Activated T-helper 1 cell treated with anti-CD3 and anti-CD28 coated beads, Interleukin-2, amount 50 U/mL, for 16 hours (primary cell): ENCODE measurements around the gene ZNF324B.
"Not testable (repeated sequence)": the region's sequence is repeated elsewhere in the genome, so short reads cannot be mapped to it uniquely, and the experiment has no call there.

Source experiments
- DNase-seq, 2 donors: peaks; one replicate each; pipeline ENCODE4 v3.0.0-alpha.2; 2020; ENCODE audit warnings: low read depth in 1 of 2, low spot score in 1 of 2

ZNF324B gene

DNA sequence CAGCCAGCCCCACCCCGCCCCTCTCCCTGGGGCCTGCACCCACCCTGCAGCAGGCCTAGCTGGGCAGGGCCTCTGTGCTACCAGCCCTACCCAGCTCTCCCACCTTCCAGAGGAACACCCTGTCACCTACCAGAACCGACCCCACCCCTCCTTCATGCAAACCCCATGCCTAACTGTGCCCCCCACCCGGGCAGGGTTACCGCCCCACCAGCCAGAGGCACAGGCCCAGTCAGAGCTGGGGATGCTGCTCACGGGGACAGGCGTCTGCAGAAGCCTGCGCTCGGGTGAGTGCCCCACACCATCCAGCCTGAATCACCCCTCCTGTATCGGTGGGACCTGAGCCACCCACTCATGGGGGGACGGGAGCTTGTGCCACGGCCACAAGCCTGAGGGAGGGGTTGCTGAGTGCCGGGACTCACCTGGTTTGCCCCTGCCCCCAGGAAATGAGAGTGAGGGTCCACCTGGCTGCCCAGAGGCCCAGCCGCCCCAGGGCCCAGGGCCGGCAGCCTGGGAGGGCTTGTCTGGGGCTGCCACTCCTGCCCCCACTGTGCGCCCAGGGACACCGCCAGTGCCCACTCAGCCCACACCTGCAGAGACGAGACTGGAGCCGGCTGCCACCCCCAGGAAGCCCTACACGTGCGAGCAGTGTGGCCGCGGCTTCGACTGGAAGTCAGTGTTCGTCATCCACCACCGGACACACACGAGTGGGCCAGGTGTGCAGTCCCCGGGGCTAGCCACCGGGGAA, 28.5 kb downstream of the ZNF324B start:
- no peak for DNase-seq

GRCh38 chr19:58480481-58480830, 29.0 kb downstream of the ZNF324B start:
- DNase-seq, result no peak

GRCh38 chr19:58480831-58481230, 29.4 kb downstream of the ZNF324B start:
- no peak for DNase-seq

- no peak for DNase-seq
These were observed 30.9 kb downstream of the ZNF324B start for GRCh38 chr19:58482372-58482771.

DNA sequence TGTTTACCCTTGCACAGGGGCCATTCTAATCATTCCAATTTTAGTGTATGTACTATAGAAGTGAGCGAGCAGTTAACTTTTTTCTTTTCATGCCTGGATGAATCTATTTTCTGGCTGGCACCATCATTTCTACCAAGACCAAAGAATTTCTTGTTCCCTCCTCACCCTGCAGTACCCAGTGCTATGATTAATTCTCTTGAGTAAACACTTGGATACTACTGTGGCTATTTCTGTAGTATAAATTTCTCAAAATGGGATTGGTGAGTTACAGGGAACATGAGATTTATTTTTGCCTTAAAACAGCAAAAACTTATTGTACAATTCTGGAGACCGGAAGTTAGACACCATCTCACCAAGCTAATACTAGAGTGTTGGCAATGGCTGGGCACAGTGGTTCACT, 32.4 kb downstream of the ZNF324B start:
- DNase-seq, result no peak

DNA sequence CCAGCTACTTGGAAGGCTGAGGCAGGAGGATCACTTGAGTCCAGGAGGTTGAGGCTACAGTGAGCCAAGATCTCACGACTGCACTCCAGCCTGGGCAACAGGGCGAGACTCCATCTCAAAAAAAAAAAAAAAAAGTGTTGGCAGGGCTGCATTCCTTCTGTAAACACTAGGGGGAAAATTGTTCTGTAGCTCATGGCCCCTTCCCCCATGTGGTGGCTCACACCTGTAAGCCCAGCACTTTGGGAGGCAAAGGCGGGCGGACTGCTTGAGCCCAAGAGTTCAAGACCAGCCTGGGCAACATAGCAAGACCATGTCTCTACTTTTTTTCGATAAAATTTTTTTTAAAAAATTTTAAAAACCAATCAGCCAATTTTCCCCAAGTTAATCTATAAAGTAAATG, 32.9 kb downstream of the ZNF324B start:
- not testable (repeated sequence) for DNase-seq

DNA sequence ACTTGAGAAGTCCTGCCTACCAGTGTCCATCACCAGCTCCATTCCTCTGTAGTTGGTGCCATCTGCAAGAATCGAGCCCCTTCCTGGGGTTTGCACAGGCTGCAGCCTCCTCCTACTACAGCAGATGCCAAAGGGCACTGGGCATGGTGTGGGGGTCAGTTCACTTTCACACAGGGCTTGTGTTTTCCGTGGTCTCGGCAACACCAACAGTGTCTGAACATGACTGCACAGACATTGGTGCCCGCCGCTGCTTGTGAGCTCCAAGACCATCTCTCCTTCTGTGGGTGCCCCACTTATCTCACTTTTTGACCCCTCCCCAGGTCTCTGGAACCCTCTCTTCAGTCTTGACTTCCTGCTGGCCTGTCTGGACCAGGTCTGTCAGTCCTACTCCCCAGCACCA, 40.0 kb downstream of the ZNF324B start:
- no peak for DNase-seq

GRCh38 chr19:58492265-58492664, 40.8 kb downstream of the ZNF324B start:
- DNase-seq, result no peak

GRCh38 chr19:58497634-58498170, 46.3 kb downstream of the ZNF324B start:
- no peak for DNase-seq

- DNase-seq, result no peak
These were observed 47.0 kb downstream of the ZNF324B start for GRCh38 chr19:58498316-58499020.

DNA sequence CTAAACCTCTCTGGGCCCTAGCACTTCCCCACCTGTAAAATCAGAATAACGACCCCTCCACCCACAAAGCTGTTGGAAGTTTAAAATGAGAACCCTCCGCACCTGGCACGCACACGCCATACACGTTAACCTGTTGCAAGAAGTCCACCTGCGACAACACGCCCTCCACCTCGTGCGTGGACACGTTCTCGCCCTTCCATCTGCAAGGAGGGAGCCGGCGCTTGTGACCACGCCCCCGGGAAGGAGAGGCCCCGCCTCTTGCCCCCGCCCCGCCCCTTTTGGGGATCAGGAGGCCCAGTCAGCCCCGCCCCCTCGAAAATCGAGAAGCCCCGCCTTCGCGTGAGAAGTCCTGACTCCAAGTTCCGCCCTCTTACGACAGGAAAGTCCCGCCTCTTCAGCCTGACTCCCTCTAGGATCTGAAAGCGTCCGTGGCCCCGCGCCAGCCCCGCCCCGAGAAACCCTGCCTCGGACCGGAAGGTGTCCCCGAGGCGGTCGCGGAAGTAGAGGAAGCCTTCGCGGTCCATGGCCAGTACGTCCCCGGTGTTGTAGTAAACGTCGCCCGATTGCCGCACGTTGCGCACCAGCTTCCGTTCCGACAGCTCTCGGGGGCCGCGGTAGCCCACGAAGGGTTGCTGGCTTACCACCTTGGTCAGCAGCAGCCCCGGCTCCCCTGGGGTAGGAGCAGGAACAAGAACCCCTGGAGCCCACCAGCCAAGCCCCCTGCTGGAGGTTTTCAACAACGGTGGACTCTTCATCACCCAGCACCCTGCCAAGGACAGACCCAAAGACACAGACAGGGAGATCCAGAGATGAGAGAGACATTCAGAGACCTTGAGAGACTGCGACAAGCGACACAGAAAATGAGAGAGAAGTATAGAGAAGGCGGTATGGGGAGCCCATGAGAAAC, 47.9 kb downstream of the ZNF324B start:
- peak; percentile 87 to 90 for DNase-seq

DNA sequence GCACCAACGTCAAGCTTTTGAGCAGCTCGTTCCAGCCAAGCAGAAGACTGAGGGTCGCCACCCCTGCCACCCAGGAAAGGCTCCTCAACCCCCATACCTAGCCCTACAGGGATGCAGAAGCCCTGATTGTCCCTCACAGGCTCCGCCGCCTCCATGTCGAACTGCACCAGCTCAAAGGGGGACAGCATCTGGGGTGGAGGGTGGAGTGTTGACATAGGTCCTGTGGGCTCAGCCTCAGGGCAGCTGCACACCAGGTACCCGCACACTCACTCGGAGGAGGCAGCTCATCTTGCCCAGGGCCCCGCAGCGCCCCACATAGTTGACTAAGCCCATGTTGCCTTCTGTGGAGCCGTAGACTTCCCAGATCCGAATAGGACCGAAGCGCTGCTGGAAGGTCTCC, 48.8 kb downstream of the ZNF324B start:
- no peak for DNase-seq
